GM18517 (cell line): ENCODE data around the gene RELB.
A peak's percentile ranks its signal among the peaks of the same experiment; 100 is the strongest.

Source experiments
- ATAC-seq: cut with Tn5 transposase; IDR thresholded peaks from one replicate; pipeline ENCODE4 v1.9.1; 2021; ENCODE audit warnings: mild to moderate bottlenecking, moderate library complexity; ENCODE audit not compliant: unreplicated experiment

RELB gene

GRCh38 chr19:45020071-45020470 lies 18.8 kb downstream of the RELB start:
- no peak for ATAC-seq

- no peak for ATAC-seq
Measured at GRCh38 chr19:45021971-45022370, 20.7 kb downstream of the RELB start.

GRCh38 chr19:45023048-45023447 lies 21.8 kb downstream of the RELB start:
- no peak for ATAC-seq

- ATAC-seq, result no peak
Measured at GRCh38 chr19:45025264-45025663, 24.0 kb downstream of the RELB start.

GRCh38 chr19:45027371-45027770 lies 26.1 kb downstream of the RELB start:
- ATAC-seq, result no peak

GRCh38 chr19:45030825-45031224 lies 29.6 kb downstream of the RELB start:
- ATAC-seq, result no peak

GRCh38 chr19:45032421-45032820 lies 31.2 kb downstream of the RELB start:
- ATAC-seq, result no peak

- no peak for ATAC-seq
Measured at GRCh38 chr19:45035755-45036154, 34.5 kb downstream of the RELB start.

GRCh38 chr19:45037393-45038169 lies 36.3 kb downstream of the RELB start:
- ATAC-seq, result no peak

GRCh38 chr19:45038931-45039893 lies 37.9 kb downstream of the RELB start, which contains the start of gene CLASRP:
TSS of gene CLASRP (plus strand) at chr19:45039045. CDS start at chr19:45040213, 1,168 bp downstream.
- ATAC-seq, result peak; percentile 54

GRCh38 chr19:45040059-45040771 lies 39.0 kb downstream of the RELB start:
- ATAC-seq, result no peak

GRCh38 chr19:45041125-45041524 lies 39.9 kb downstream of the RELB start:
- no peak for ATAC-seq

- ATAC-seq, result no peak
Measured at GRCh38 chr19:45045671-45046353, 44.5 kb downstream of the RELB start.

- no peak for ATAC-seq
Measured at GRCh38 chr19:45046355-45046754, 45.1 kb downstream of the RELB start.

- ATAC-seq, result peak; percentile 69
Measured at GRCh38 chr19:45047188-45047797, 46.0 kb downstream of the RELB start.

GRCh38 chr19:45049073-45049736 lies 47.9 kb downstream of the RELB start:
- no peak for ATAC-seq

- ATAC-seq, result no peak
Measured at GRCh38 chr19:45050036-45050435, 48.8 kb downstream of the RELB start.

GRCh38 chr19:45051929-45052579 lies 50.8 kb downstream of the RELB start:
- no peak for ATAC-seq

GRCh38 chr19:45056831-45057230 lies 55.6 kb downstream of the RELB start:
- ATAC-seq, result no peak
